DND-41 (cell line): ENCODE data around the gene HPCAL1.
A peak's percentile ranks its signal among the peaks of the same experiment; 100 is the strongest.

ENCODE experiments used
- ATAC-seq: fragments of 200-7000 bp; cut with Tn5 transposase; 3 replicates; pipeline ENCODE4 v1.9.1; 2021; ENCODE audit warnings: low read depth; ENCODE audit not compliant: insufficient read depth
- DNase-seq: peaks from one replicate; pipeline ENCODE4 v3.0.0-alpha.2; 2020
- H2AFZ ChIP-seq: 2 replicates; pipeline ENCODE4 v1.6.0; 2012; ENCODE audit warnings: low read depth, low read length
- H3K27ac ChIP-seq: 2 replicates; pipeline ENCODE4 v1.5.1; 2012; ENCODE audit warnings: low read length, inconsistent platforms
- H3K27me3 ChIP-seq: fragments of 200-600 bp; sonication (generic); 2 replicates; pipeline ENCODE4 v1.6.0; 2012; ENCODE audit warnings: low read length, mild to moderate bottlenecking, inconsistent platforms; ENCODE audit not compliant: insufficient read depth, poor library complexity
- H3K36me3 ChIP-seq: 2 replicates; pipeline ENCODE4 v1.5.1; 2012; ENCODE audit warnings: low read length, inconsistent platforms; ENCODE audit not compliant: insufficient read depth
- H3K4me1 ChIP-seq: 2 replicates; pipeline ENCODE4 v1.5.1; 2012; ENCODE audit warnings: mild to moderate bottlenecking, low read length; ENCODE audit not compliant: insufficient read depth
- H3K4me2 ChIP-seq: 2 replicates; pipeline ENCODE4 v1.6.0; 2012; ENCODE audit warnings: mild to moderate bottlenecking, moderate library complexity, low read length, inconsistent platforms; ENCODE audit not compliant: insufficient read depth
- H3K4me3 ChIP-seq, 2 experiments: fragments of 200-600 bp in 1 of 2; shearing (Covaris generic) in 1 of 2; 2 replicates each; pipeline ENCODE4 v1.5.1; 2012 to 2016; ENCODE audit warnings: inconsistent platforms in 2 of 2, low read length in 2 of 2, mild to moderate bottlenecking in 2 of 2, low read depth in 1 of 2, moderate library complexity in 1 of 2
- H3K79me2 ChIP-seq: 2 replicates; pipeline ENCODE4 v1.6.0; 2012; ENCODE audit warnings: low read length, inconsistent platforms; ENCODE audit not compliant: insufficient read depth
- H3K9ac ChIP-seq: 2 replicates; pipeline ENCODE4 v1.6.0; 2012; ENCODE audit warnings: low read depth, mild to moderate bottlenecking, inconsistent platforms, low read length, moderate library complexity
- H3K9me3 ChIP-seq: 2 replicates; pipeline ENCODE4 v1.5.1; 2012; ENCODE audit warnings: low read length, moderate library complexity, mild to moderate bottlenecking, inconsistent platforms; ENCODE audit not compliant: insufficient read depth, severe bottlenecking
- H4K20me1 ChIP-seq: 2 replicates; pipeline ENCODE4 v1.6.0; 2012; ENCODE audit warnings: low read length; ENCODE audit not compliant: insufficient read depth
- CTCF ChIP-seq: IDR thresholded peaks from 2 replicates; pipeline ENCODE4 v1.5.1; 2012; ENCODE audit warnings: borderline replicate concordance, low read length, moderate library complexity, mild to moderate bottlenecking; ENCODE audit not compliant: poor library complexity, severe bottlenecking; ENCODE audit errors: extremely low read depth
- EZH2 ChIP-seq: IDR thresholded peaks from 3 replicates; pipeline ENCODE4 v1.6.1; 2012; ENCODE audit warnings: borderline replicate concordance, low read depth, mild to moderate bottlenecking, moderate library complexity, low read length, inconsistent platforms; ENCODE audit not compliant: severe bottlenecking

Gene HPCAL1

GRCh38 chr2:10277293-10278028 lies 25.2 kb upstream of the HPCAL1 start:
- Histone ChIP-seq H3K4me1 (no peaks in the 10 kb centered on the region), H4K20me1 (peaks cover 5% of the 10 kb centered on the region; the same call in 1 of the 2 replicates), H3K36me3 (no peaks in the 10 kb centered on the region), H3K27ac (no peak overlapping the region), H3K4me2 (no peak overlapping the region), H3K79me2 (no peaks in the 10 kb centered on the region), H3K9ac (no peak overlapping the region), H2AFZ (no peak overlapping the region), H3K4me3 (no peak overlapping the region), H3K9me3 (no peaks in the 10 kb centered on the region), H3K27me3 (peaks cover 7% of the 10 kb centered on the region)
- TF ChIP-seq EZH2, result no peak
- no peak for TF ChIP-seq CTCF
- no peak for ATAC-seq
- no peak for DNase-seq

DNA sequence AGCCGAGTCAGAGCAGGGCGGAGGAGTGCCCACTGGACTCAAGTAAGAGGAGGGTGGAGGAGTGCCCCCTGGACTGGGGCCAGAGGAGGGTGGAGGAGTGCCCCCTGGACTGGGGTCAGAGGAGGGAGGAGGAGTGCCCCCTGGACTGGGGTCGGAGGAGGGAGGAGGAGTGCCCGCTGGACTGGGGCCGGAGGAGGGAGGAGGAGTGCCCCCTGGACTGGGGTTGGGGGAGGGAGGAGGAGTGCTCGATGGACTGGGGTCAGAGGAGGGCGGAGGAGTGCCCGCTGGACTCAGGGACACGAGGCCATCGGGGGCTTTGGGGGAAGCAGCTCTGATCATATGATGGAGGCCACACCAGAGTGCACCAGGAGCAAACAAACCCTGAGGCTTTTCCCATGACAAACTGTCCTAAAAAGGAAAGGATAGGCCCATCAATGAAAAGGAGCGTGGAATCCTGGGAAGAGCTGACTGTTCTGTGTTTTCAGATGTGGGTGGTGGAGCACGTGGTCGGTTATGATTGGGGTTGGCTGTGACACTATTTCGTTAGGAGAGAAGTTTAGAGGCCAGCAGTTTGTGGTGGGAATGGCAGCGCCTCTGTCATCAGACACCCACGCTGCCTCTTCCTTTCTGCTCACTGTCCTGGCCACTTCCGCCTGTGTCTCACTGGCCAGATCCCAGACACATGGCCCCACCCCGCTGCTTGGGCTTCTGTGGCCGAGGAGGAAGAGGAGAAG lies 24.5 kb upstream of the HPCAL1 start:
- peak; percentile 13 for DNase-seq
- TF ChIP-seq EZH2 (no peak), CTCF (no peak)
- peak; percentile 65; the same call in 2 of the 3 replicates for ATAC-seq
- Histone ChIP-seq H2AFZ (no peak overlapping the region), H3K27me3 (peaks cover 7% of the 10 kb centered on the region), H4K20me1 (peaks cover 5% of the 10 kb centered on the region; the same call in 1 of the 2 replicates), H3K36me3 (no peaks in the 10 kb centered on the region), H3K79me2 (no peaks in the 10 kb centered on the region), H3K4me2 (no peak overlapping the region), H3K4me3 (no peak overlapping the region), H3K4me1 (no peaks in the 10 kb centered on the region), H3K9me3 (no peaks in the 10 kb centered on the region), H3K27ac (no peak overlapping the region), H3K9ac (no peak overlapping the region)

- H4K20me1 ChIP-seq, result peaks cover 5% of the 10 kb centered on the region; the same call in 1 of the 2 replicates
- H3K27ac ChIP-seq, result no peak overlapping the region
- ATAC-seq, result no peak
- H3K9ac ChIP-seq, result no peak overlapping the region
- H3K4me1 ChIP-seq, result no peaks in the 10 kb centered on the region
- H3K9me3 ChIP-seq, result no peaks in the 10 kb centered on the region
- H2AFZ ChIP-seq, result no peak overlapping the region
- no peaks in the 10 kb centered on the region for H3K79me2 ChIP-seq
- no peaks in the 10 kb centered on the region for H3K36me3 ChIP-seq
- no peak overlapping the region for H3K4me3 ChIP-seq
- H3K27me3 ChIP-seq, result peaks cover 7% of the 10 kb centered on the region
- no peak for TF ChIP-seq EZH2
- no peak for DNase-seq
- no peak overlapping the region for H3K4me2 ChIP-seq
Observed at GRCh38 chr2:10278763-10279471, 23.8 kb upstream of the HPCAL1 start.
